PC-3 (cell line): ENCODE results near the gene PLEKHA6. TPM values are rescaled to one million over a fixed set of nuclear protein-coding genes. Genes with fewer than 3 reads are reported as not detected.

Experiments
- ATAC-seq: fragments of 200-7000 bp; cut with Tn5 transposase; 2 replicates; pipeline ENCODE4 v1.9.1; 2020; ENCODE audit warnings: mild to moderate bottlenecking, moderate library complexity
- BruUV-seq: library from RNA; stranded (reverse); fragments of 400-500 nt; replicated peaks from 2 replicates; lab custom pipeline; 2021; lab: Mats Ljungman, UMichigan
- CTCF ChIA-PET: fragments of 300-600 bp; sonication (Branson Sonifier 250); formaldehyde crosslinking; loops from one replicate; lab custom pipeline; 2022; ENCODE audit warnings: antibody characterized with exemption; lab: Charles Lee
- POLR2A ChIA-PET: fragments of 300-600 bp; sonication (Branson Sonifier 250); formaldehyde crosslinking; loops from one replicate; lab custom pipeline; 2022; ENCODE audit warnings: antibody characterized with exemption; ENCODE audit not compliant: unreplicated experiment; lab: Charles Lee
- DNase-seq: peaks from one replicate; pipeline ENCODE4 v3.0.0-alpha.2; 2015
- H2AFZ ChIP-seq: fragments of 300-600 bp; sonication (generic); 2 replicates; pipeline ENCODE4 v1.6.0; 2016; ENCODE audit warnings: antibody characterized with exemption, low read length
- H3F3A ChIP-seq: fragments of 300-600 bp; sonication (generic); one replicate; pipeline ENCODE4 v1.6.0; 2017; ENCODE audit warnings: antibody characterized with exemption, low read length, control low read depth, mild to moderate bottlenecking; ENCODE audit not compliant: unreplicated experiment
- H3K27ac ChIP-seq: fragments of 300-600 bp; sonication (generic); 2 replicates; pipeline ENCODE4 v1.5.1; 2016; ENCODE audit warnings: mild to moderate bottlenecking, low read length
- H3K27me3 ChIP-seq: fragments of 300-600 bp; sonication (generic); 2 replicates; pipeline ENCODE4 v1.6.1; 2016; ENCODE audit warnings: low read length, mixed read lengths
- H3K36me3 ChIP-seq: fragments of 300-600 bp; sonication (generic); 2 replicates; pipeline ENCODE4 v1.6.1; 2016; ENCODE audit warnings: low read depth, mixed run types, low read length, mixed read lengths
- H3K4me1 ChIP-seq: fragments of 300-600 bp; sonication (generic); 2 replicates; pipeline ENCODE4 v1.5.1; 2016; ENCODE audit warnings: low read length; ENCODE audit not compliant: insufficient read depth
- H3K4me2 ChIP-seq: fragments of 300-600 bp; sonication (generic); 2 replicates; pipeline ENCODE4 v1.6.0; 2016; ENCODE audit warnings: low read length
- H3K4me3 ChIP-seq: fragments of 300-600 bp; sonication (generic); 2 replicates; pipeline ENCODE4 v1.5.1; 2016; ENCODE audit warnings: mild to moderate bottlenecking, low read length, mixed read lengths
- H3K79me2 ChIP-seq: fragments of 300-600 bp; sonication (generic); 2 replicates; pipeline ENCODE4 v1.6.1; 2017; ENCODE audit warnings: low read length, mixed read lengths
- H3K9ac ChIP-seq: fragments of 300-600 bp; sonication (generic); 2 replicates; pipeline ENCODE4 v1.6.0; 2016; ENCODE audit warnings: mild to moderate bottlenecking, low read length
- H3K9me2 ChIP-seq: fragments of 300-600 bp; sonication (generic); replicated peaks from 2 replicates; pipeline ENCODE4 v1.6.1; 2016; ENCODE audit warnings: mixed run types, low read length, mixed read lengths
- H3K9me3 ChIP-seq: fragments of 300-600 bp; sonication (generic); 2 replicates; pipeline ENCODE4 v1.6.1; 2016; ENCODE audit warnings: low read length, mixed read lengths
- H4K20me1 ChIP-seq: fragments of 300-600 bp; sonication (generic); 2 replicates; pipeline ENCODE4 v1.6.1; 2016; ENCODE audit warnings: low read length, mixed read lengths
- EZH2 ChIP-seq: fragments of 300-600 bp; sonication (generic); IDR thresholded peaks from one replicate; pipeline ENCODE4 v1.6.1; 2017; ENCODE audit warnings: antibody characterized with exemption, mild to moderate bottlenecking, low read length; ENCODE audit not compliant: unreplicated experiment
- EZH2phosphoT487 ChIP-seq: fragments of 300-600 bp; sonication (generic); IDR thresholded peaks from 2 replicates; pipeline ENCODE4 v1.6.1; 2018; ENCODE audit warnings: mild to moderate bottlenecking, antibody characterized with exemption, low read length, borderline replicate concordance
- intact Hi-C: fragments of 100-400 bp; cut with micrococcal nuclease; formaldehyde crosslinking; loops from 2 replicates; pipeline ENCODE4 v1.9.0; 2023
- total RNA-seq: library from RNA; depleted of rRNA; stranded (reverse); fragments of >200 nt; gene quantifications from 2 replicates; pipeline ENCODE4 v1.2.3, GENCODE V29; 2014
- TF ChIP-seq, protein P1 (sequence below): fragments of 300-600 bp; sonication (generic); conservative IDR thresholded peaks from 2 replicates; pipeline ENCODE4 v1.5.1; 2017; ENCODE audit warnings: antibody characterized with exemption, low read depth, mild to moderate bottlenecking, low read length

The PLEKHA6 gene
- total RNA-seq, 1 experiment from 2014 or later: 53.8 TPM

DNA sequence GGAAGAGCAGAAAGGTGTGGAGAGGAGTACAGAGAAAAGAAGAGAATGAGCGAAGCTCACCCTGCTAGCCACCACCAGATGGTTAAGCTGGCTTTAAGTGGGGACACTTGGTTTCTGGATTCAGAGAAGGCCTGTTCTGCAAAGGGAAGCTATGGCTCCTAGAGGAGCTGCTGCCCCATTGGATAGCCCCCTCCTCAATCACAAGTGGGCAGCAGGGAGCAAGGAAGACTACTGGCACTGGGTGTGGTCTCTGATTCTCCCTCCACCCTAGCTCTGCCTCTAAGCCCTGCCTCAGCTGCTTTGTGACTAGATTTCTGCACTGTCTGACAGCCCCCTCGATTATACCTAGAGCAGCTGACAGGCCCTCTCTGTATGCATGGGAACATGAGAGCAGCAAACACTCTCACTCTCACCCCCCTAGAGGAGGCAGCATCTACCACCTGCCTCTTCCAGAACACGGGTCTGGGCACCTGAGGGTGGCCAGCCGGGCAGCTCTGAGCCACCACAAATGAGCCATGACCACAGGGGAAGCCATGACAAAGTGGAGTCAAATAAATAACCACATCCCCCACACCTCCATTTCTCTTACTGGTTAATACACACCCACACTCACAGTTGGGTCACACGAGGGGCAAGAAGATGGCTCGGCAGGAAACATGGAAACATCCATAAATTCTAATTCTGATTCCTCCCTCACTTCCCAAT lies 13.6 kb downstream of the PLEKHA6 start:
- no peaks in the 10 kb centered on the region for H3F3A ChIP-seq
- H3K9ac ChIP-seq: no peak overlapping the region
- TF ChIP-seq, protein P1, sequence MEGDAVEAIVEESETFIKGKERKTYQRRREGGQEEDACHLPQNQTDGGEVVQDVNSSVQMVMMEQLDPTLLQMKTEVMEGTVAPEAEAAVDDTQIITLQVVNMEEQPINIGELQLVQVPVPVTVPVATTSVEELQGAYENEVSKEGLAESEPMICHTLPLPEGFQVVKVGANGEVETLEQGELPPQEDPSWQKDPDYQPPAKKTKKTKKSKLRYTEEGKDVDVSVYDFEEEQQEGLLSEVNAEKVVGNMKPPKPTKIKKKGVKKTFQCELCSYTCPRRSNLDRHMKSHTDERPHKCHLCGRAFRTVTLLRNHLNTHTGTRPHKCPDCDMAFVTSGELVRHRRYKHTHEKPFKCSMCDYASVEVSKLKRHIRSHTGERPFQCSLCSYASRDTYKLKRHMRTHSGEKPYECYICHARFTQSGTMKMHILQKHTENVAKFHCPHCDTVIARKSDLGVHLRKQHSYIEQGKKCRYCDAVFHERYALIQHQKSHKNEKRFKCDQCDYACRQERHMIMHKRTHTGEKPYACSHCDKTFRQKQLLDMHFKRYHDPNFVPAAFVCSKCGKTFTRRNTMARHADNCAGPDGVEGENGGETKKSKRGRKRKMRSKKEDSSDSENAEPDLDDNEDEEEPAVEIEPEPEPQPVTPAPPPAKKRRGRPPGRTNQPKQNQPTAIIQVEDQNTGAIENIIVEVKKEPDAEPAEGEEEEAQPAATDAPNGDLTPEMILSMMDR: no peak
- no peak for TF ChIP-seq EZH2
- no peak for TF ChIP-seq EZH2phosphoT487
- no TSS peak for BruUV-seq
- H3K4me1 ChIP-seq: no peaks in the 10 kb centered on the region
- no peak overlapping the region for H3K27ac ChIP-seq
- no peaks in the 10 kb centered on the region for H3K9me2 ChIP-seq
- DNase-seq: no peak
- CTCF ChIA-PET: no interaction called here
- H4K20me1 ChIP-seq: no peaks in the 10 kb centered on the region
- no peaks in the 10 kb centered on the region for H3K9me3 ChIP-seq
- H3K4me3 ChIP-seq: no peak overlapping the region
- intact Hi-C loops: no loop called here
- peaks cover 5% of the 10 kb centered on the region; the same call in 1 of the 2 replicates for H3K36me3 ChIP-seq
- H3K4me2 ChIP-seq: no peak overlapping the region
- peaks cover 44% of the 10 kb centered on the region for H3K79me2 ChIP-seq
- no peak overlapping the region for H2AFZ ChIP-seq
- H3K27me3 ChIP-seq: no peaks in the 10 kb centered on the region
- POLR2A ChIA-PET: no interaction called here
- ATAC-seq: no peak

DNA sequence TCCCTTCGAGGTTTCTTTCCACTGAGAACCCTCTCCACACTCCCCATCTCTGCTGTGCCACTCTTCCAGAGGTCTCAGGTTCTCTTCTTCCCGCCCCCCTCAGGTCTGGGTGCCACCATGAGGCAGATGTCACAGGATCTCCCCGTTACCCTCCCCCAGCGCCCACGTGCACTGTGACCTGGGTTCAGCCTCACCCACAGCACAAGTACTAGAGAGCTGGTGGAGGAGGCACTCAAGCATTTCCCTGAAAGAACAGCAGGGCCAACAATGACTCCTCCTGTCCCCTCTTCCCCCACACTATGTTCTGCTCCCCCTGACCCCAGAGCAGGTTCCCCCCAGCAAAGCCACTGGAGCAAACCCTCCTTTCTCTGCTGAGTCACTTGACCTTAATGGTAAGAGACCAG lies 14.3 kb downstream of the PLEKHA6 start:
- POLR2A ChIA-PET: no interaction called here
- BruUV-seq: no TSS peak

More for the DNA sequence above, 14.3 kb downstream of the PLEKHA6 start:
- no peaks in the 10 kb centered on the region for H3K9me3 ChIP-seq
- no peak for DNase-seq
- intact Hi-C loops: no loop called here
- TF ChIP-seq, protein P1: no peak
- no peak for TF ChIP-seq EZH2
- no peak for TF ChIP-seq EZH2phosphoT487
- H3K27ac ChIP-seq: no peak overlapping the region
- no peak overlapping the region for H3K9ac ChIP-seq
- H3K27me3 ChIP-seq: no peaks in the 10 kb centered on the region
- H3K9me2 ChIP-seq: no peaks in the 10 kb centered on the region
- no peak overlapping the region for H3K4me3 ChIP-seq
- H3K4me1 ChIP-seq: no peaks in the 10 kb centered on the region
- peaks cover 5% of the 10 kb centered on the region; the same call in 1 of the 2 replicates for H3K36me3 ChIP-seq
- CTCF ChIA-PET: no interaction called here
- no peaks in the 10 kb centered on the region for H4K20me1 ChIP-seq
- no peaks in the 10 kb centered on the region for H3F3A ChIP-seq
- ATAC-seq: no peak
- no peak overlapping the region for H2AFZ ChIP-seq
- no peak overlapping the region for H3K4me2 ChIP-seq
- H3K79me2 ChIP-seq: peaks cover 44% of the 10 kb centered on the region
